GM12878 (cell line): ENCODE measurements around the gene CORO1A.

Source experiments
- CTCF ChIP-seq, 3 experiments: IDR thresholded peaks in 2 of 3; conservative IDR thresholded peaks in 1 of 3; 2 replicates each; pipeline ENCODE4 v1.5.1; 2011; ENCODE audit warnings: low read depth in 3 of 3, low read length in 3 of 3, mild to moderate bottlenecking in 3 of 3, control low read depth in 2 of 3, moderate library complexity in 2 of 3, inconsistent platforms in 1 of 3, mixed read lengths in 1 of 3; ENCODE audit not compliant: control insufficient read depth in 2 of 3, insufficient read depth in 1 of 3; ENCODE audit errors: extremely low read depth in 1 of 3
- KLF5 ChIP-seq: fragments of 450-650 bp; IDR thresholded peaks from 2 replicates; pipeline ENCODE4 v1.6.1; 2014; ENCODE audit warnings: mild to moderate bottlenecking; ENCODE audit not compliant: partially characterized antibody
- PML ChIP-seq: IDR thresholded peaks from 2 replicates; pipeline ENCODE4 v1.6.1; 2012; ENCODE audit warnings: low read length, inconsistent platforms
- POLR2A ChIP-seq: IDR thresholded peaks from 2 replicates; pipeline ENCODE4 v1.6.1; 2011; ENCODE audit warnings: low read depth, mild to moderate bottlenecking, low read length
- ZNF622 ChIP-seq: fragments of 450-650 bp; IDR thresholded peaks from 2 replicates; pipeline ENCODE4 v1.6.1; 2017; ENCODE audit warnings: mild to moderate bottlenecking, inconsistent platforms

DNA sequence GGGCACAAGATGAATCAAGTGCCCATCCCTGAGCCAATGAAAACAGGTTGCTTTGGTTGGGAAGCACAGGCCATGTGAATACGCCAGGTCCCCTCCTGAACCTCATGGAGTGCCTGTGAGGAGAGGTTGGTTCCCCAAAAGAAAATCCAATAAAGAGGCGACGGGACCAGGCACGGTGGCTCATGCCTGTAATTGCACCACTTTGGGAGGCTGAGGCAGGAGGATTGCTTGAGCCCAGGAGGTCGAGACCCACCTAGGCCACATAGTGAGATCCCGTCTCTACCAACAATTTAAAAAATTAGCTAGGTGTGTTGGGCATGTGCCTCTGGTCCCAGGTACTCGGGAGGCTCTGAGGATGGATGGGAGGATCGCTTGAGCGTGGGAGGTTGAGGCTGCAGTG is 3.5 kb upstream of the CORO1A start:
- TF ChIP-seq POLR2A (no peak), CTCF (IDR thresholded peaks at IDR 0.05 in 2 of 3, conservative IDR thresholded peaks at IDR 0.05 in 1 of 3; ENCODE audit: control insufficient read depth in 2 of 3, extremely low read depth in 1 of 3, insufficient read depth in 1 of 3, low read depth in 3 of 3, low read length in 3 of 3) (no peak), KLF5 (no peak), PML (no peak), ZNF622 (no peak)
